Stimulated activated effector memory CD8-positive, alpha-beta T cell treated with anti-CD3 and anti-CD28 coated beads, Interleukin-12 subunit alpha, Interleukin-12 subunit beta, amount 100 ng/mL, for 72 hours (primary cell): ENCODE data around the gene PFKFB2.

Source experiments
- ATAC-seq: fragments of 150-1000 bp; cut with Tn5 transposase; 2 replicates; pipeline ENCODE4 v1.10.0; 2021
- DNase-seq, 2 donors: peaks; one replicate each; pipeline ENCODE4 v3.0.0; 2021 to 2022; ENCODE audit warnings: low spot score in 2 of 2
- H3K27ac Mint-ChIP-seq: one replicate; pipeline ENCODE4 v1.8.0; 2022; ENCODE audit warnings: mild to moderate bottlenecking, mixed read lengths
- H3K36me3 Mint-ChIP-seq: one replicate; pipeline ENCODE4 v1.8.0; 2022; ENCODE audit warnings: mild to moderate bottlenecking, mixed read lengths
- H3K4me1 Mint-ChIP-seq: one replicate; pipeline ENCODE4 v1.8.0; 2022; ENCODE audit warnings: mixed read lengths
- H3K4me3 Mint-ChIP-seq: one replicate; pipeline ENCODE4 v1.8.0; 2022; ENCODE audit warnings: mild to moderate bottlenecking, mixed read lengths
- H3K9me3 Mint-ChIP-seq: one replicate; pipeline ENCODE4 v1.8.0; 2022; ENCODE audit warnings: mixed read lengths

Gene PFKFB2

DNA sequence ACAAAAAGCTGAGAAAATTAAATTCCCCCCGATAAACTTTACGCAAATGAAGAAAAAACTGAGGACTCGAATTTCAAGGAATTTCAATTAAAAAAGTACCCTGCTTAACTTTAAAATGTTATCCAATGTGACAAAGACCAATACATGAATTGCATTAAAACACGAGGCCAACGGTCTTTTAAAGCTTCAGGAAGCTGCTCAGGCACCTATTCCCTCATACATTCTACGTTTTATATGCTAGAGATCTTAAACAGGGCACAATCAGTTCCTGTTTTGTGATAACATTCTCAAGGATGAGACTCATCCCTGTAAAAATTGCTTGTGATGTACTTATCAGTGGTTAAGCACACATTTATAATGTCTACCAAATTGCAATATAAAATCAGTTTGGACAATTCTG, 5.0 kb upstream of the PFKFB2 start:
- H3K27ac Mint-ChIP-seq = no peak overlapping the region
- ATAC-seq (no peak), DNase-seq (no peak)
- H3K9me3 Mint-ChIP-seq = no peaks in the 10 kb centered on the region
- H3K36me3 Mint-ChIP-seq = peaks cover 64% of the 10 kb centered on the region
- H3K4me3 Mint-ChIP-seq = no peak overlapping the region
- H3K4me1 Mint-ChIP-seq = peaks cover 51% of the 10 kb centered on the region

DNA sequence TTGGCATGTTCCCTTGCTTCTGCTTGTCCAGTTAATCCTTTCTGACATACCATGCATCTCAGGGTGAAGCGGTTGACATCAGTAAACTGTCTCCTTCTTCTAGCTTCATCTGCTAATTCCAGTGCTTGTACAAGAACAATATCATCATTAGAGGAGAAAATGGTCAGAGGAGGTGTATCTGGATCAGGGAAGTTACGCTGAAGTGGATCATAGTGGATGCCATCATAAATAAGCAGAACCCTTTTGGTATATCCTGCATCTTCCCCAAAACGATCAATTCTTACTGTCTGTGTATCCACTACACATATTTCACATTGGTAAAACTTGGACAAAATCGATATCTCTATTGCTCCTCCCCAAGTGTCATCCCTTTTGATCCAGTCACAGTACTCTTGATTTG, 4.0 kb upstream of the PFKFB2 start:
- Mint-ChIP-seq H3K4me3 (peak overlapping the region; percentile 94), H3K36me3 (peaks cover 62% of the 10 kb centered on the region), H3K4me1 (peaks cover 55% of the 10 kb centered on the region), H3K9me3 (no peaks in the 10 kb centered on the region), H3K27ac (peak overlapping the region; percentile 98)
- ATAC-seq = no peak
- no peak for DNase-seq

DNA sequence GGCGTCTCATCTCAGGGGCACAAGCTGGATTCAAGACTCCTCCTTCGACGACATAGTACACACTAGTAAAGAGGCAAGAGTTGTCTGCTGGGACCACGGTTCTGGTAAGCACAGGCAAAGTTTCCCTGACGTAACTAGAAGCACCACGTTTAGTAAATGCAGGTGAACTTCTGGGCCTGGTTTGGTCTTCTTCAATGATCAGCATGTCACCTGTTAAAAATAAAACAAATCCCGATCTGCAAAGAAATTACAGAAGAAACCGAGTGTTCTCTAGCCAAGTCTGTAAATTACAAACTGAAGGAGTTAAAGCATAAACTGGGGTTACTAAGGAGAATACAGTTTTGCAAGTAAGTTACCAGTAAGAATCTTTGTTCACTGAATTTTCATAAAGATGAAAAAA, 3.6 kb upstream of the PFKFB2 start:
- H3K4me1 Mint-ChIP-seq = peaks cover 50% of the 10 kb centered on the region
- H3K9me3 Mint-ChIP-seq = no peaks in the 10 kb centered on the region
- DNase-seq = no peak
- H3K4me3 Mint-ChIP-seq = peak overlapping the region; percentile 94
- H3K27ac Mint-ChIP-seq = peak overlapping the region; percentile 98
- no peak for ATAC-seq
- peaks cover 57% of the 10 kb centered on the region for H3K36me3 Mint-ChIP-seq

DNA sequence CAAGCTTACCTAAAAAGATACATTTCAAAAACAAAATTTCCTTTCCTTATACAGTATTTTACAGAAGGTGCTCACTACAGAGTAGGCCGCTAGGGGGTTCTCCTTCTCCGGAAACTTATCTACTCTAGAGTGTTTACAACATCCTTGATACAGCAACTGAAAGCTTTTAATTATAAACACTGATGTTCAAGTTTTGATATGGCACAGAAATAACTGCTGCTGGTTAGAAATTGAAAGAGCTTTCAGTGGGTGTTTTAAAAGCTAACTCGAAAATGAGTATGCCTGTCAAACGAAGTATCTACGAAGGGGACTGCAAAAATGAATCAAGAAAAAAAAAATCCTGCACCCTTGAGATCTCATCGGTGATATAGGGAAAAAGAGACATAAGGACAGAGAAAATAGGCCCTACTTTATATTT, 3.1 kb upstream of the PFKFB2 start:
- no peak for DNase-seq
- Mint-ChIP-seq H3K36me3 (peaks cover 53% of the 10 kb centered on the region), H3K27ac (peak overlapping the region; percentile 98), H3K4me3 (peak overlapping the region; percentile 94), H3K9me3 (no peaks in the 10 kb centered on the region), H3K4me1 (peaks cover 46% of the 10 kb centered on the region)
- peak; percentile 64 for ATAC-seq

DNA sequence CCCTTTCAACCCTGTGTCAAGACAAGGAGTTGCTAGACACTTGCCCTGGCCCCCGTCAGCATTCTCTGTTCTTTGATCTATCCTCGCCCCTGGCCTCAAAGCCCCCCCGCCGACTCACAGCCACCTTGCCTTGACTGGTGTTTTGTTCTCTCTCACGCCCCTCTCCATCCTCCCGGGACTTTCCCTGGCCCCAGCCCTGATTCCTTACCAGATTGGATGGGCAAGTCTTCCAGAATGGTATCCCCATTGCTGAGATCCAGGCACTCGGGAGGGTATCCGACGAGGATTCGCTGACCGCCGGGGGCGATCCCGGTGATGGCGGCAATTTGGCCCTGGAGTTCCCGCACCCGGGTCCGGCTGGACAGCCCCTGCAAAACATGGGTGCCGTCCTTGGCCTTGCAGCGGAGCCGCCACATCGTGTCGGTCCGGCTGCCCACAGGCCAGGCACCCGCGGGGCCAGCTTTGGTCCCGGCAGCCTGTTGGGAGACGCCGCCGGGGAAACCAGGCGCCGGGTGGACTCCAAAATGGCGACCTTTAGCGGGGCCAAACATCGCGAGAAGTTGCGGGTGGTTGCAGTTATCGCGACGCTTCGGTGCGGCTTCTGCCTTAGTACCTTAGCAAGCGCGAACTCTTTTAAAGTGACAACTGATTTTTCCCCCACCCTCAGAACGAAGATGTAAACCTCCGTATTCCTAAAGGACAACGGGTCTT, 2.4 kb upstream of the PFKFB2 start:
- H3K36me3 Mint-ChIP-seq = peaks cover 46% of the 10 kb centered on the region
- H3K27ac Mint-ChIP-seq = peak overlapping the region; percentile 98
- peak overlapping the region; percentile 94 for H3K4me3 Mint-ChIP-seq
- no peaks in the 10 kb centered on the region for H3K9me3 Mint-ChIP-seq
- DNase-seq (peak; percentile 85 to 93), ATAC-seq (peak; percentile 73)
- peaks cover 41% of the 10 kb centered on the region for H3K4me1 Mint-ChIP-seq

DNA sequence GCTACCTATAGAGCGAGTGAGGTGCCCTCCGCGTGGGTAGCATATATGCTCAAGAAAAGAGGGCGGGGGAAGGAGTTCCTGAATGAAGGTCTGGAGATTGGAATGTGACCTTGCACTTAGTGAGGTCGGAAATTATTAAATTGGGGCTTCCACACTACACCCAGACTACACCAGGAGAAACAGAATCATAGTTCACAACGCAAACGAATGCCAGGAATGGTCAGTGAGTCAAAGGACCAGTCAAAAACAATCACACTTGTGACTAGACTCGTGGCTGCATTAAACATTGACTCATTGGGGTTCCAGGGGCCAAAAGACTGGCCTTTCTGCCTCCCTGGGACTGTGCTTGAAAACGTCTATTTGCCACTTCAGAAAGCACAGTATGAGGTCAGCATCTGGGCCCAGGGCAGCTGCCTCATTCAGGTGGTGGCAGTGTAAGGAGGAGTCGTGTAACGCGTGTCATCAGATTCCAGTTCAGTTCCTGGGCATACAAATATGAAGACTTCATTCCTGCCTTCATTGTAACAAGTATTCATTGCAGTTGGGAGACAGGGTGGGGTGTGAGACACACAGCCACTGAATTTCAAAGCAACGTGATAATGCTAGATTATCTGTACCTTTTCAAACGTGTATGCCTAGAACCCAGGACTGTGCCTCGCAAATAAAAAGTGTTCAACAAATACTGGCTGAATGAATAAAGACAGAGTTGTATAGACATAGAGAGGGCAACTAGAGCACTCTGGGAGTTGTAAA, 1.7 kb upstream of the PFKFB2 start, which contains the start of gene YOD1:
YOD1 (minus strand) TSS at position 18 of the 753 bp plus-strand sequence. CDS start 178 bp downstream, outside the sequence.
- peak; percentile 50 for ATAC-seq
- DNase-seq = no peak
- Mint-ChIP-seq H3K27ac (peak within 1 kb of the TSS; percentile 98), H3K4me1 (peaks cover 39% of the 10 kb centered on the region), H3K36me3 (peaks cover 39% of the 10 kb centered on the region), H3K4me3 (peak within 1 kb of the TSS; percentile 94), H3K9me3 (no peaks in the 10 kb centered on the region)

DNA sequence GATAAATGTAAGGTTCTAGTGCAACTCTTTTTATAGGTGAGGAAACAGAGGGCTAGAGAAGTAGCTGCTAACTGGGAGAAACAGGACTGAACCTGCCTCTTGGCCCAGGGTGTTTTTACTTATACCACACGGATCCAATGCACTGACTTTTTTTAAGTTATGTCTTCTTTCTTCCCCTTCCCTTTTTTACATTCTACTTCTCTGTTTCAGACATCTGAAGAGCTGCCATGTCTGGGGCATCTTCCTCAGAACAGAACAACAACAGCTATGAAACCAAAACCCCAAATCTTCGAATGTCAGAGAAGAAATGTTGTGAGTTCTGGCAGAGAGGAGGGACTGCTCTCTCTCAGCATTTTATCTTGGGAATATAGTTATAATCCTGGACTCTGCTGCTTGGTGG, 1.4 kb downstream of the PFKFB2 start:
- Mint-ChIP-seq H3K4me3 (peak overlapping the region; percentile 94), H3K36me3 (peaks cover 8% of the 10 kb centered on the region), H3K27ac (no peak overlapping the region), H3K9me3 (no peaks in the 10 kb centered on the region), H3K4me1 (peaks cover 31% of the 10 kb centered on the region)
- no peak for ATAC-seq
- no peak for DNase-seq

DNA sequence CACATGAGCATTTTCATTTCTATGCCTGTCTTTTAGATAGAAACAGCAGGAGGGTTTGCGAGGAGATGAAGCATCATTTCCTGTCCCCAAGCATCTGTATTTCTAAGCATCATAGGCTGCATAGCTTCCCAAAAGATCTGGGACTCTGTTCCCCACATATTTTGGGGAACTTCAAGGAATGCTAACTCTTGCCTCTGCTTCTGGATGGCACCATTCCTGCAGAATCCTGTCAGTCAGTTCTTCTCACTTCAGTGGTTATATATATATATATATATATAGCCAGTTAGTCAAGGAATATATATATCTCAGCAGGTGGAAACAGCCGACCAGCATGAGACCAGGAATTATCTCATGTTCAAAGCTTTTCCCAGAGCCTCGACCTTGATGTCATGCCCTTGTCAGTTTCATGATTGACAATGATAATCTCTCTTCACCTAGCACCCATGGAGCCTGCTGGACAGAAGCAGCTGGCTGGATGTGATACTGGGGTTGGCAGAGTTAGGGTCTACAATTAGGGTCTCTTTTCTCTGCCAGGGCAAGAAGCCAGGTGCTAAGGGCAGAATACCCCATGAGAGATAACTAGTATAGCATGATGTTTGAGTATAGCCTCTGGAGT, 2.4 kb downstream of the PFKFB2 start:
- Mint-ChIP-seq H3K4me1 (peaks cover 24% of the 10 kb centered on the region), H3K9me3 (no peaks in the 10 kb centered on the region), H3K4me3 (no peak overlapping the region), H3K27ac (no peak overlapping the region), H3K36me3 (no peaks in the 10 kb centered on the region)
- ATAC-seq (no peak), DNase-seq (no peak)

DNA sequence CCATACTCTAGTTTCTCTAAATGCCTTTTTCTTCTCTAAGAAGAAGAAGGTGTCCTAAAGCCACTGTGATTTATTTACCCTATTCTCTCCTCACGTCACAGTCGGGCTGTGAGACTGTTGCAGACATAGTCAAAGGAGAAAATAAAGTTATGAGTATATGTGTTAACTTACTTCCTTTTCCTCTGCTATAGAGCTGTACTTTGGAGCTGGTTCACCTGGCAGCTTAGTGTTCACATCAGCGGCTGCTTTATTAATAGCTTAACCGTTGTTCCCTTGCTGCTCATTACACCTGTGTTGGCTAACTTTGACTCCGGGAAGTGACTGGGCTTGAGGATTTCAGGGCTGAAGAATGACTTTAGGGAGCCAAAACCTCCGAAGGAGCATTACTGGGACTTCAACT, 3.6 kb downstream of the PFKFB2 start:
- Mint-ChIP-seq H3K4me3 (no peak overlapping the region), H3K4me1 (peaks cover 15% of the 10 kb centered on the region), H3K27ac (no peak overlapping the region), H3K9me3 (no peaks in the 10 kb centered on the region), H3K36me3 (no peaks in the 10 kb centered on the region)
- DNase-seq (no peak), ATAC-seq (no peak)

DNA sequence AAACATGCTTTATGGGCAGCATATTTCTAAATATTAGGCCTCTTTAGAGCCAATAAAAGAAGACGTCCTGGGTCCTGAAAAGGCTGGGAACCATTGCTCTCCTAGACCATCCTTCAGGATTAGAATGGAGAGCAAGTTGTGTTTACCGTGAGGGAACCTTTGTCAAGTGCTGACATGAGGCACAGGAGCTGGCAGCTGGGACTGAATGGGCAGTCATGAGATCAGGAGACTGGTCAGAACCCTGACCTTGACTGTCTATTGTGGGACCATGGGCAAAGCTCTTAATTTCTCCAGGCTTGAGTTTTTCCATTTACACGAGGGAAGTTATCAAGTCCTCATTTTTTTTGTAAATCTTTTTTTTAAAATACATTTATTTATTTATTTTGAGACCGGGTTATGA, 5.2 kb downstream of the PFKFB2 start:
- Mint-ChIP-seq H3K36me3 (no peaks in the 10 kb centered on the region), H3K9me3 (no peaks in the 10 kb centered on the region), H3K4me3 (no peak overlapping the region), H3K27ac (no peak overlapping the region), H3K4me1 (peaks cover 3% of the 10 kb centered on the region)
- DNase-seq (no peak), ATAC-seq (no peak)

DNA sequence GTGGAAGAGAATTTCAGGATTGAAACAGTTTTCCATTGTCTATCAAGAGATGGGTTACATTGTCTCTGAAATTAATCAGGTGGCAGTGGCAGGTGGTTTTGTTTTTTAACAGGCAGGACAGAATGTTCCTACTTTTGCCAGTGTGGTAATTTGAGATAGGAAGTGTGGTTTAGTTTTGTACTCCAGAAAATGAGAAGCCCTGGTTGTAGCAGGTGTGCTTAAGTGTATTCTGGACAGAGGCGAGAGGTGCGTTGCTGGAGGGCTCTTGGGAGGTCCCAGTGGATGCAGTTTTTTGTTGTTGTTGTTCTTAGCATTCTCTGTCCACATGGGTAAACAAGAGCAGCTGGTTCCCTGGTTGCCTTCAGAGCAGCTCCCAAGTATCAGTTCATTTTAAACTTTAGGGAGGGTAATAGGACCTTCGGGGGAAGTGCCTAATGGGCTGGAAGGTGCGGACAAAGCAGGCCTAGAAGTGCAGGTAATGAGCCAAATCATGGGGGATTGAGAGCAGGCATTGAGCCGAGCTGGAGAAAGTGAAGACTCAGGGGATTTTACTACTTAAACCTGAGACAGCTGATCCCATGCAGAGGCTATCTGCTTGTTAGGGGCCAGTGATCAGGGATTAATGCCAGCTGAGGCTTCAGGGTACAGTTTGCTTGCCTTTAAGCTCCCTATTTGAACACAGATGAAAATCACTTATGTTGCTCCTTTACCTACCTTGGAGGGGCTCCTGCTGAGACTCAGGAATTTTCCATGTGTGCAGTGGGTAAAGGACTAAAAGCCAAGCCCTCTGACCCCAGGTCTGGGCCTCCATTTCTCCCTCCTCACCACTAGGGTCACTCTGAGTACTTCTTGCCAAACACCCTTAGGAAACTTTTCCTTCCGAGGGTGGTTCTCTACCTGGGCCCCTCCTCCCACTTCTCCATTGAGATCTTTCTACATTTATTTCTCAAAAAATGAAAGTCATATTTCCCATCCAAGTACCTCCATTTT, 6.1 kb downstream of the PFKFB2 start:
- Mint-ChIP-seq H3K4me1 (no peaks in the 10 kb centered on the region), H3K36me3 (no peaks in the 10 kb centered on the region), H3K4me3 (no peak overlapping the region), H3K27ac (no peak overlapping the region), H3K9me3 (no peaks in the 10 kb centered on the region)
- ATAC-seq (no peak), DNase-seq (no peak)

DNA sequence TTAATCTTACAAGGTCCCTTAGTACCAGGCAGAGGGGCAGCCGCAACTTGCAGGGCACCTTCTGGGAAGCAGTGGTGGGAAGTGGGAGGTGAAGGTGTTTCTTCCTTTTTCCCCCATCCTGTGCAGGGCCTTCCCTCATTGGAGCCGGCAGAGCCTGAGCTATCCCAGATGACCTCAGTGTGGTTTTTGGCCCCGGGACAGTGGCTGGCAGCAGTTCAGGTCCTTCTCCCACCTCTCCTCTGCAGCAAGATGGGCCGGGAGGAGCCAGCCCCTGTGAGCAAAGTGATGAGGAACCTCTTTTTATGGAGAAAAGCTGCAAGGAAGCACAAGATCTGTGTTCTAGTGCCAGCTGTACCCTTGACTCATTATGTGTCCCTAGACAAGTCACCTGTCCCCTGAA, 6.8 kb downstream of the PFKFB2 start:
- no peak overlapping the region for H3K4me3 Mint-ChIP-seq
- DNase-seq (no peak), ATAC-seq (no peak)
- H3K27ac Mint-ChIP-seq = no peak overlapping the region
- no peaks in the 10 kb centered on the region for H3K9me3 Mint-ChIP-seq
- no peaks in the 10 kb centered on the region for H3K4me1 Mint-ChIP-seq
- no peaks in the 10 kb centered on the region for H3K36me3 Mint-ChIP-seq

DNA sequence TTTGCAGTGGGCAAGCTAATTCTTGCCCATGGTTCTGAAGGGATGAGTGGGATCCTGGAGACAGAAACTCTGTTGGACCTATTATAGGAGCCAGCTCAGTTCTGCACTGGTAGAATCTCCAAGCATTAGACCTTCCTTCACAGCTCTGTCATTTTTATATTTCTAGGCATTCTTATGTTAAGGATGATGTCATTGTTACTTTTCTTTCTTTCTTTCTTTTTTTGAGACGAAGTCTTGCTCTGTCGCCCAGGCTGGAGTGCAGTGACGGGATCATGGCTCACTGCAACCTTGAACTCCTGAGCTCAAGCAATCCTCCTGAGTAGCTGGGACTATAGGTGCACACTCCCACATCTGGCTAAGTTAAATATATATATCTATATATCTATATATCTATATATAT, 7.5 kb downstream of the PFKFB2 start:
- DNase-seq (no peak), ATAC-seq (no peak)
- Mint-ChIP-seq H3K9me3 (no peaks in the 10 kb centered on the region), H3K4me1 (no peaks in the 10 kb centered on the region), H3K4me3 (no peak overlapping the region), H3K27ac (no peak overlapping the region), H3K36me3 (no peaks in the 10 kb centered on the region)

DNA sequence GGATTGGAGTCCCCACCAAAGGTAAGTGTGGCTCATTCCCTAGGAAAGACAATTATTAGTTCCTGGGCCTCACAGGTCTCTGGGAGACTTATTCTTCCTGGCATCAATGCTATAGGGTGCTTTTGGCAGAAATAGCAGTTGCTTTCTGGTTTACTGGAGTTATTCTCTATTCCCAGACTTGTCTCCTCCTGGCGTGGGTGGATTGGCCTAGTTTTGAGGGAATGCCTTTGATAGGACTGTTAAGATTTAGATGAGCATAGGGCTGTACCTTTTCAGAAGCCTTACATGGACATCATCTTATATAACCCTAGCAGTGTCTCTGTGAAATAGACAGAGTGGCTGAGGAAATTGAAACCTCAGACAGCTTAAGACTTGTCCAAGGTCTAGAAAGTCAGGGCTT, 9.0 kb downstream of the PFKFB2 start:
- DNase-seq (no peak), ATAC-seq (no peak)
- H3K9me3 Mint-ChIP-seq = no peaks in the 10 kb centered on the region
- no peaks in the 10 kb centered on the region for H3K4me1 Mint-ChIP-seq
- no peaks in the 10 kb centered on the region for H3K36me3 Mint-ChIP-seq
- no peak overlapping the region for H3K27ac Mint-ChIP-seq
- no peak overlapping the region for H3K4me3 Mint-ChIP-seq

DNA sequence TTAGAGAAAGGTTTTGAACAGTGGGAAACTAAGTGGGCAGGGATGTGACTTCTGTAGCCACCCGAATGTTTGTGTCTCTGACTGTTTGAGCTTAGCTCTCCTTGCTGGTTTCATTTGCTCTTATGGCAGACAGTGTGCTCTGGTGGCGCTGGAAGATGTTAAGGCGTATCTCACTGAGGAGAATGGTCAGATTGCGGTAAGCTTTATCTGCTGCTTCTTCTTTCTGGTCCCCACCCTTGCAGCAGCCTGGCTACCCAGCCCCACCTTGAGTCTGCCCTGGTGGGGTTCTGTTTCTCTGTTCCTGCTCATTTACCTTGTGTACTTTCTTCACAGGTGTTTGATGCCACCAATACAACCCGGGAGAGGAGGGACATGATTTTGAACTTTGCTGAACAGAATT, 9.9 kb downstream of the PFKFB2 start:
- Mint-ChIP-seq H3K27ac (no peak overlapping the region), H3K9me3 (no peaks in the 10 kb centered on the region), H3K36me3 (no peaks in the 10 kb centered on the region), H3K4me3 (no peak overlapping the region), H3K4me1 (no peaks in the 10 kb centered on the region)
- peak in 1 of 2 donors; percentile 18 for DNase-seq
- no peak for ATAC-seq
